NCI-H2227 (cell line): Measurements from ENCODE around the gene TNFAIP2.
A peak's percentile ranks its signal among the peaks of the same experiment; 100 is the strongest.
"Not testable (repeated sequence)": the region's sequence is repeated elsewhere in the genome, so short reads cannot be mapped to it uniquely, and the experiment has no call there.

ENCODE experiments used
- DNase-seq: peaks from one replicate; lab custom pipeline; 2025; ENCODE audit not compliant: unreplicated experiment; lab: John Stamatoyannopoulos, UW

The TNFAIP2 gene

GRCh38 chr14:103107455-103107854, 15.8 kb upstream of the TNFAIP2 start:
- DNase-seq = no peak

DNA sequence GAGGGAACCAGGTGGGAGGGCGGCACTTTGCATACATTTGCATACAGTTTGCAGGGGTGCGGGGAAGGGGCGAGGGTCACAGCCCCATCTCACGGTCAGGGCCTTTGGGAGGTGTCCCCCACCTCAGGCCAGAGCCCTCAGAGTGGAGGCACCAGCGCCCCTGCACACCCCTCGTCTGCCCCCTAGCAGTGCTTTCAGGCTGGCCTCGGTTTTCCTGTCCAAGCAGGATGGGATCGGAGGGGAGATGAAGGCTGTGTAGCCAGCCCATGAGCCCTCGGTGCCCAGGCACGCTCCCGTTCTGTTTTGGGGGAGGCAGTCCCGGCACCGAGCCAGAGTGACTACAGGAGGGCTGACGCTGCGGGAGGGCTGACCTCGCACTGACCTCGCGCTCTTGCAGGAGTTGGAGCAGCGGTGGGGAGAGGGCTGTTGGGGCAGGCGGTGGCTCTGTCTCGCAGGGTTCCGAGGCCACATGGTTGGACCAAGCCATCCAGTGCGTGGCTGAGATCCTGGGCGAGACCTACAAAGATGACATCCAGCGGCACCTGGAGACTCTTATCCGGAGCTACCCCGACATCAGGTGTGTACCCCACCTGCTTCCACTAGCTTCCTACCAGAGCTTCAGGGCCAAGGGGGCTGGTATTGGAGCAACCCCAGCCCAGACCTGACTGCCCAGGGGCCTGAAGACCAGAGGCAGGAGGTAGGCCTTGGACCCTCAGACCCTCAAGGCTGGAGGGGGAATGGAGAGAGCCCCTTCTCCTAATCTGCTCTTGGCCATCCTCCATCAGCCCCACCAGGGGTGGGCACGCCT, 15.1 kb upstream of the TNFAIP2 start:
- DNase-seq = no peak

DNA sequence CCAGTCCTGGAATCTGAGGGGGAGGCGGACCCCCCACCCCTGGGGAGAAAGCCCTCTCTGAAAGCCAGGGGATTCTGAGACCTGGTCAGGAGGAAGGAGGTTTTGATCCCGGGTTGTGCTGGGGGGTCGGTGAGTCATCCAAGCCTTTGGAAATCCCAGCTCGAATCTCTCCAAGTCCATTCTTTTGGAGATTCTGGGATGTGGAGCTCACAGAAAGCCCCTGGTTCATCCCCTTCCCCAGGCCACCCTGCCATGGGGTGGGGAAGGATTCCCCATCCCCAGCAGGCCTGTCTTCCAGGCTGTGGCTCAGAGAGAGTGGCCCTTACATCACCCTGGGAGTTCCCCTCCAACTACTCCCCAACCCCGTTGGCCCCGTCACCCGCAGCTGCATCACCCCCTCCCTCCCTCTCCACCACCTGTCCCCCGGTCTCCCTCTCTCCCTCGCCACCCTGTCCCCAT, 14.5 kb upstream of the TNFAIP2 start:
- no peak for DNase-seq

DNA sequence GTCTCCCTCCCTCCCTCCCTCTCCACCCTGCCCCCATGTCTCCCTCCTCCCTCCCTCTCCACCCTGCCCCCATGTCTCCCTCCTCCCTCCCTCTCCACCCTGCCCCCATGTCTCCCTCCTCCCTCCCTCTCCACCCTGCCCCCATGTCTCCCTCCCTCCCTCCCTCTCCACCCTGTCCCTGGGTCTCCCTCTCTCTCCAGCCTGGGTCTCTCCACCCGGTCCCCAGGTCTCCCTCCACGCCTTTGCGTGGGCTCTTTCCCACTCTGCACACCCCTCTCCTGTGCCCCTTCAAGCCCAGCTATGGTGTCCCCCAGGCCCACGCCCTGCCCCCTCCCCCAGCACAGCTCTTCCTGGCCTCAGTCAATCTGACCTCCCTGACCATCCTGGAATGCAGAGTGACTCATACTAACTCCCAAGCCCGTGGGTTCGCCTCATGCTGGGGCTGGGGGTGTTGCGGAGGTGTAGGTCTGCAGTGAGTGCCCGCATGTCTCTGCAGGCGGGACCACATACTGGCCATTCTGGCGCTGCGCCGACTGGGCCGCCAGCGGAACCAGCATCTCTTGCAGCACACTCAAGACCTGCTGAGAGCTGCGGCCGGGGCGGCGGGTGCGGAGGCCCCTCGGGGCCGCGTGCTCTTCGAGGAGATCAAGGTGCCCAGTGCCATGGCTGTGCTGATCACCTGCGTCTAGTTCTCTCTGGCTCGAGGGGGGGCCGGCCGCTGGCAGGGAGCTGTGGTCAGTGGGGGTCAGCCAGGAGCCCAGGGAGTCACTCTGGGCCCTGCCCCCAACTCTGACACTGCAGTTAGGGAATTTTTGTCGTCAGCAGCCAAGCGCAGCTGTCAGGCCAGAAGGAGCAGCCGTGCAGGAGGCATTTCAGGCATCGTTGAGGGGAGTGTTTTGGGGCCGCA, 13.5 kb upstream of the TNFAIP2 start:
- DNase-seq = no peak

DNA sequence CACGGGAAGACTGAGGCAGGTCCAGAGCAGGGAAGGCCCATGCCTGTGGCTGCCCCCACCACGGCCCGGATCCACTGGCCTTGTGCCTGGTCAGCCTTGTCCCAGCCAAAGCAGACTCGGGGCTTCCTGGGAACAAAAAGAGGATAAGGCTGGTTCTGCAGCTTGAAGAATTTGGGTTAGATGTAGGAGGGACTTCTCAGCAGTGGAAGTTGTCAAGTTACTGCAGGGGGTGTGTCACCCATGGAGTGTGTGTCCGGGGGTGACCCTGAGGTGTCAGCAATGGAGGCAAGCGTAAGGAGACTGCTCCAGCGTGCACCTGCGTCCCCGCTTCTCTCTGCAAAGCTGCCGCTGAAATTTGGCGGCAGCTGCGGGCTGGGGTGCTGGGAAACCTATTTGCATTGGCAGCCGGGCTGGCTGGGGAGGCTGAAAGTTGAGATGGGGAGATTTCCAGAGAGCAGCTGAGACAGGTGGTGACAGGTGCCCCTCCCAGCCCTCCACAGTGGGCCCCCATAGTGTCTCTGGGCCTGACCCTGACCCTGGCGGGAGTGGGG, 12.5 kb upstream of the TNFAIP2 start:
- DNase-seq = peak; percentile 15

GRCh38 chr14:103111232-103111868, 11.9 kb upstream of the TNFAIP2 start:
- no peak for DNase-seq

- no peak for DNase-seq
Measured at GRCh38 chr14:103112400-103113243, 10.6 kb upstream of the TNFAIP2 start.

DNA sequence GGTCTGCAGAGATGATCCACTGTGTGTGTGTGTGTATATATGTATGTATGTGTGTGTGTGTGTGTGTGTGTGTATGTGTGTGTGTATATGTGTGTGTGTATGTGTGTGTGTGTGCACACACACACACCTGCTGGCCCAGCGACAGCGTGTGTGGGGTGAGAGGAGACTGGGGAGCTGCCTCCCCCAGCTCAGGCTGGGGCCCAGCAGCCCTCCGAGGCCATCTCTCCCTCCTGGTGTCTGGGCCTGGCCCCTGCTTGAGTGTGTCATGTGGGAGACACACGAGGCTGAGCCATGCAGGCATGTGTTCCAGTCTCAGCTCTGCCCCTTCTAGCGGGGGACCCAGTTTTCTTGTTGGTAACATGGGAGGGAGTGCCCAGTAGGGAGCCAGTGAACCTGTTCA, 10.0 kb upstream of the TNFAIP2 start:
- no peak for DNase-seq

DNA sequence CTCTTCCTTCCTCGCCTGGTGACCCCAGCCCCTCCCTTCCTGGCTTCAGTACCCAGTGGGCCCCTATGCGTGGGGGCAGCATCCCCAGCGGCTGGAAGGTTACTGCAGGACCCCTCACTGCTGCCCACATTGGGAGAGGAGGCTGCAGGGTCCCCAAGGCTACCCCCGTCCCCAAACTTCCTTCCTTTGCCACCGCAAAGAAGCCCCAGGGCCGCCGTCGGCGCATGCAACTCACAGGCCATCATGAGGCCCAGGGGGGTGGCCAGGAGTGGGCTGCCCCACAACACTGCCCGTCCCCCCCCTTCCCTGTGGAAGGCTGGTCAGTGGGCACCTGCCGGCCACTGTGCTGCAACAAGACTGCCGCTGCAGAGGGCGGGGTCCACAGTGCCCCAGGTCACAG, 9.5 kb upstream of the TNFAIP2 start:
- no peak for DNase-seq

DNA sequence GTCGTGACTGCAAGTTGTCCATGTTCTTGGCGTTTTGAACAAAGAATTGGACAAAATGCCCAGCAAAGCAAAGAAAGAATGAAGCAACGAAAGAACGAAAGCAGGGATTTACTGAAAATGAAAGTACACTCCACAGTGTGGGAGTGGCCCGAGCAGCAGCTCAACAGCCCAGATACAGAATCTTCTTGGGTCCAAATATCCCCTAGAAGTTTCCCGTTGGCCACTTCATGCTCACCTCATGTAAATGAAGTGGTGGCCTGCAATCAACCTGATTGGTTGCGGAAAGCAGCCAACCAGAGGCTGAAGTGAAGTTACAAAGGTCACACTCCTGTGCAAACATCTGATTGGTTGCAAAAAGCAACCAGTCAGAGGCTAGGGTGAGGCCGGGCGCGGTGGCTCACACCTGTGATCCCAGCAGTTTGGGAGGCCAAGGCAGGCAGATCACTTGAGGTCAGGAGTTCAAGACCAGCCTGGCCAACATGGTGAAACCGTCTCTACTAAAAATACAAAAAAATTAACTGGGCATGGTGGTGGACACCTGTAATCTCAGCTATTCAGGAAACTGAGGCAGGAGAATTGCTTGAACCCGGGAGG, 8.1 kb upstream of the TNFAIP2 start:
- DNase-seq = not testable (repeated sequence)

DNA sequence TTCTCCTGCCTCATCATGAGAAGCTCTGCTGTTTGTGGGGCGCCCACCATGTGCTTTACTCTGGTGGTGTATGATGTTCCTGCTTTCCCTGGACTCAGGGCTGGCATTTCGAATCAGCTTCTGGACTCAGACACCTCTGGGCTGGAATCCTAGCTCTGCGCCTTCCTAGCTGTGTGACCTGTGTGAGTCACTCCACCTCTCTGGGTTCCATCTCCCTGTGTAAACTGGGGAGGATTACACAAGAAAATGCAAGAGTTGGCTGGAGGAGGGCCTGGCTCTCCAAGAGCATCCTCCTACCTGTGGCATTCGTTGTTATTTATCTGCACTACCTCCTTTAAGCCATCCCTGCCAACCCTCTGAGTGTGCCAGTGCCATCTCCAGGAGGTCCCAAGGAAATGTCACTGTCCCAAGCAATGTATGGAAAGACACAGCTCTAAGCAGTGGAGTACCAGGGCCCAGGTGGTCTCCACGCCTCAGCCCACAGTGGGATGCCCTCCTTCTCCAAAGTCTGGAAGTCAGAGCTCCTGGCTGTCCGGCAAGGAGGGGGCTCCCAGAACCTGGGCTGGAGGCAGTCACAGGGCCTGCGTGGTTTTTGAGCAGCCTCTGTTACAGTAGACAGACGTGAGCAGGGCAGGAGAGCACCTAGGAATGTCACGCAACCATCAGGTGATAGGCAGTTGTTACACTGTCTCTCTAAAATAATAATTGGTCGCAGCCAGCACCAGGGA, 7.3 kb upstream of the TNFAIP2 start:
- DNase-seq = no peak

GRCh38 chr14:103116636-103117035, 6.6 kb upstream of the TNFAIP2 start:
- no peak for DNase-seq

GRCh38 chr14:103117499-103117898, 5.8 kb upstream of the TNFAIP2 start:
- DNase-seq = not testable (repeated sequence)

DNA sequence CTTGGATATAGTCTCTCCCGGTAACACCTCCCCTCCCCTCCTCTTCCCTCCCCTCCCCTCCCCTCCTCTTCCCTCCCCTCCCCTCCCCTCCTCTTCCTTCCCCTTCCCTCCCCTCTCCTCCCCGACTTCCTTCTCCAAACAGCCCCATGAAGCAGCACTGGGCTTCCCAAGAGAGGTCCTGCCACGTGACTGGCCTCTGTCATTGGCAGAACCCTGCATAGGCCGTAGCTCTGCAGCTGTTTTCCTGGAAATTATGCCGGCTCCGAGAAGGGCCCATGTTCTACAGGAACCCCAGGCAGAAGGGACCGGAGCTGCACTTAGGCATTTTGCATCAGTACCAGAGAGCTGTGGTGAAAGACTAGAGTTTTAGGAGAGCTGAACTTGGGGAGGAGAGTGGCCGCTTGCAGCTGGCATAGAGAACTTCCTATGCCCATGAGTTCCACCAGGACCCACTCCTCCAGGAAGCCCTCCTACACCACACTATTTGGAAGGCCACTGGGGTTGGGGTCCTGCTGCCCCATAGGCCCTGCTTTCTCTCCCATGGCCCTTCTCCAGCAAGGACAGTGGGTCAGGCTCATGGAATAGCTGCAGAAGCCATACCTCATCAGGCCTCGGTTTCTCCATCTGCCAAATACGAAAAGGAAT, 5.1 kb upstream of the TNFAIP2 start:
- DNase-seq = no peak

GRCh38 chr14:103118663-103119404, 4.4 kb upstream of the TNFAIP2 start:
- DNase-seq = no peak

DNA sequence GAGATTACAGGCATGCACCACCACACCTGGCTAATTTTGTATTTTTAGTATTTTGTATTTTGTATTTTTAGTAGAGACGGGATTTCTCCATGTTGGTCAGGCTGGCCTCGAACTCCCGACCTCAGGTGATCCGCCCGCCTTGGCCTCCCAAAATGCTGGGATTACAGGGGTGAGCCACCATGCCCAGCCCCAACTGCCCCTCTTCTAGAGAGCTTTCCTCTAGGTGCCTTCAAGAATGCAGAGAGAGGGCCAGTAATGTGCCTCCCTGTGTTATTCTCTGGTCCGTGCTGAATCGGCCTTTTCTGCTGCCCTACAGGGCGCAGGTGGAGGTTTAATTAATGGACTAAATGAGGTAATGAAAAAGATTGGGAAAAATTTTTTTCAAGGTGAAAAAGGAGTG, 3.7 kb upstream of the TNFAIP2 start:
- not testable (repeated sequence) for DNase-seq

DNA sequence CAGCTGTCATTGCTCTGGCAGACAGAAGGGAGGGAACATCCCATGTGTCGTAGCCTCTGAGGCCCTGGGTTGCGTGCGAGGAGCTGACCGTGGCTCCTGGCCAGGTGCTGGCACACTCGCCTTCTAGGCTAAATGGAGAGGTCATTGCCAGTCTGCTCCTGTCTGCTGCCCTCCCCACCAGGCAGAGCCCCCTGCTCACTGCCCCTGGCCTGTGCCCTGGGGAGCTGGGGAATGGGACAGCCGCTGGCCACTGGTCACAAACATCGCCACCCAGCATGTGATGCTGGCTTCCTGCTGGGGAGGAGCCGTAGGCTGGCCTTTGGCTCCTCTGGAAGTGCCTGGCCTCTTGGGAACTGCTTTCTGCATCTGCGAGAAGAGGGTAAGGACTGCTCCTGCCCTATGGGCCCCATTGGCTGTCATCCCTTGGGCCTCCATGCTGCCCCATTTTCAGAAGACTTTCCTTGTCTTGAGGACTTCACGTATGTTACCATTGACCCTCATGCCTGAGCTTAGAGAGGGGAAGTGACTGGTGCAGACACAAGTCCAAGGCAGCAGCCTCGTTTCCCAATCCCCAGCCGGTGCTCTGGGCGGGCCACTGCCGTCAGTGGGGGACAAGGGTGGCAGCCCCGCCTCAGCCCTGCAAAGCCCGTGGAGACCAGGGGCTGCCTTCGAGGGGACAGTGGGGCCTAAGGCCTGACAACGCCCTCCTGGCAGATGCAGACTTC, 2.0 kb upstream of the TNFAIP2 start:
- DNase-seq = no peak
